Adrenal gland (tissue), 12 donors: ENCODE data around the gene DUSP10. TPM values are rescaled to one million over a fixed set of nuclear protein-coding genes. Genes with fewer than 3 reads are reported as not detected.

ENCODE experiments used
- DNase-seq, 7 donors: peaks; one replicate each; pipeline ENCODE4 v3.0.0-alpha.2; 2019 to 2020
- H3K27ac ChIP-seq, 5 donors: fragments of 200-600 bp; sonication (generic) in 4 of 5; 1 replicate in 3 of 5; 2 replicates in 2 of 5; pipeline versions ENCODE4 v1.5.1 to v1.8.0; 2016 to 2020; ENCODE audit warnings: mild to moderate bottlenecking in 1 of 5
- H3K27me3 ChIP-seq: fragments of 200-600 bp; 2 replicates; pipeline ENCODE4 v1.8.0; 2021
- H3K36me3 ChIP-seq, 2 donors: fragments of 200-600 bp; replicated peaks in 1 of 2; 1 replicate in 1 of 2; 2 replicates in 1 of 2; pipeline versions ENCODE4 v1.5.1 to v1.8.0; 2018 to 2022
- H3K4me1 ChIP-seq, 2 donors: fragments of 200-600 bp; replicated peaks in 1 of 2; 1 replicate in 1 of 2; 2 replicates in 1 of 2; pipeline versions ENCODE4 v1.5.1 to v1.8.0; 2018 to 2021
- H3K4me3 ChIP-seq, 4 donors: fragments of 200-600 bp; sonication (generic) in 3 of 4; one replicate each; pipeline ENCODE4 v1.5.1; 2016 to 2018
- H3K9me3 ChIP-seq, 3 donors: fragments of 200-600 bp; sonication (generic) in 1 of 3; replicated peaks in 1 of 3; 1 replicate in 2 of 3; 2 replicates in 1 of 3; pipeline versions ENCODE4 v1.5.1 to v1.8.0; 2016 to 2021
- POLR2A ChIP-seq, 2 donors: fragments of 450-650 bp; IDR thresholded peaks; one replicate each; pipeline ENCODE4 v1.6.1; 2017; ENCODE audit warnings: antibody characterized with exemption in 2 of 2, mild to moderate bottlenecking in 2 of 2, moderate library complexity in 1 of 2
- WGBS, 4 donors: extraction: QIAGEN DNeasy Blood & Tissue Kit in 2 of 4; methylation state at CpG; one replicate each; pipeline versions ENCODE4 v1.1.5 to v1.1.7; 2013 to 2017; 5-methylcytosine and 5-hydroxymethylcytosine counted together
- intact Hi-C, 2 donors: fragments of 100-400 bp; cut with DNase I; formaldehyde crosslinking; loops; one replicate each; pipeline versions ENCODE4 v1.14.1 to v1.15.0; 2022 to 2023
- polyA plus RNA-seq, 3 donors: library from polyadenylated mRNA; stranded (reverse); fragments of 200-250 nt in 2 of 3; fragments of 350-450 nt in 1 of 3; fragmentation: Illumina TruSeq in 1 of 3; extraction: RNeasy Lipid Tissue Mini Kit (QIAGEN cat#74804) in 1 of 3; gene quantifications; one replicate each; pipeline ENCODE4 v1.2.3, GENCODE V29; 2013 to 2014
- total RNA-seq, 9 donors: library from RNA; depleted of rRNA in 4 of 9; stranded (reverse); fragments of >200 nt in 4 of 9; fragments of 120-200 nt in 1 of 9; fragmentation: NEBNext Ultra II Directional in 1 of 9; extraction: Animal tissue kit (Norgen Biotek cat#: 25700) in 1 of 9; gene quantifications; one replicate each; pipeline versions ENCODE4 v1.1.0 to v1.2.4, GENCODE V29; 2013 to 2023
- TF ChIP-seq, protein P1 (sequence below), 6 experiments: fragments of 450-650 bp in 4 of 6; fragments of 200-600 bp in 2 of 6; sonication (generic) in 1 of 6; IDR thresholded peaks; 1 replicate in 5 of 6; 2 replicates in 1 of 6; pipeline versions ENCODE4 v1.5.1 to v1.8.0; 2016 to 2021; ENCODE audit warnings: antibody characterized with exemption in 6 of 6, mild to moderate bottlenecking in 2 of 6, moderate library complexity in 1 of 6
- donor health status: healthy with polysubstance abuse.
- donor health status: Bipolar disorder and iron deficiency.
- donor health status: DM: yes; HTN: yes; CAD: no.
- donor health status: DM: no; HTN: no; CAD: no.
- donor health status: DM: no; HTN: no; CAD: no.
- donor health status: DM: yes; HTN: yes; CAD: no.

The DUSP10 gene
- total and polyA plus RNA-seq, 12 donors, result 2.6 to 22.1 (median 6.5) TPM

DNA sequence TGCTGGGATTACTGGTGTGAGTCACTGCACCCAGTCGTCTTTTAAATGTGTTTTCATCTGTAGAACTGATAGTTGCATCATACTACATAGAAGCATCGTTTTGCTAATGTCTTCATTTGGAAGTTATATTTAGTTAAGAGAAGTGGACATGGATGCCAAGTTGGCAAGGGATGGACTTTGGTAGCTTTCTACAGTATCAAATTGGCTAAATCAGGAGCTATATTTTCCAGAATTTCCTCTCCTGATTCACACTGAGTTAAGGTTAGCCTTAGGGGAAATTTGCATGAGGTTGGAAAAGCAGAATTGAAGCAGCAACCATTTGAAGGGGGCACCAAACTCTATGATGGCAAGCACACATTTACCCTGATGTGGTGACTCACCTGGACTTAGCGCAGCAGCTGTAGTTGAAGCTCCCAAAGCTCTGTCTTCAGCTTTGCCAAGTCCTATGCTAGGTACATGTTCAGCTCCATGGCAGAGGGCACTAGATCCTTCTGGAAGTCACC is 43.9 kb downstream of the DUSP10 start:
- Histone ChIP-seq H3K4me1 (peaks cover 0 to 4% of the 10 kb centered on the region in 2 donors), H3K36me3 (no peaks in the 10 kb centered on the region), H3K27ac (no peak overlapping the region), H3K4me3 (no peak overlapping the region), H3K9me3 (no peaks in the 10 kb centered on the region), H3K27me3 (no peaks in the 10 kb centered on the region)
- no peak for TF ChIP-seq POLR2A (IDR thresholded peaks at IDR 0.05)
- TF ChIP-seq, protein P1, sequence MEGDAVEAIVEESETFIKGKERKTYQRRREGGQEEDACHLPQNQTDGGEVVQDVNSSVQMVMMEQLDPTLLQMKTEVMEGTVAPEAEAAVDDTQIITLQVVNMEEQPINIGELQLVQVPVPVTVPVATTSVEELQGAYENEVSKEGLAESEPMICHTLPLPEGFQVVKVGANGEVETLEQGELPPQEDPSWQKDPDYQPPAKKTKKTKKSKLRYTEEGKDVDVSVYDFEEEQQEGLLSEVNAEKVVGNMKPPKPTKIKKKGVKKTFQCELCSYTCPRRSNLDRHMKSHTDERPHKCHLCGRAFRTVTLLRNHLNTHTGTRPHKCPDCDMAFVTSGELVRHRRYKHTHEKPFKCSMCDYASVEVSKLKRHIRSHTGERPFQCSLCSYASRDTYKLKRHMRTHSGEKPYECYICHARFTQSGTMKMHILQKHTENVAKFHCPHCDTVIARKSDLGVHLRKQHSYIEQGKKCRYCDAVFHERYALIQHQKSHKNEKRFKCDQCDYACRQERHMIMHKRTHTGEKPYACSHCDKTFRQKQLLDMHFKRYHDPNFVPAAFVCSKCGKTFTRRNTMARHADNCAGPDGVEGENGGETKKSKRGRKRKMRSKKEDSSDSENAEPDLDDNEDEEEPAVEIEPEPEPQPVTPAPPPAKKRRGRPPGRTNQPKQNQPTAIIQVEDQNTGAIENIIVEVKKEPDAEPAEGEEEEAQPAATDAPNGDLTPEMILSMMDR (IDR thresholded peaks at IDR 0.05), result no peak
- DNase-seq, result no peak
- intact Hi-C loops, result no loop called here
- whole genome bisulfite sequencing, 4 donors, result 46 to 65% (median 60%) methylated on average over 3 of the region's 3 CpGs

DNA sequence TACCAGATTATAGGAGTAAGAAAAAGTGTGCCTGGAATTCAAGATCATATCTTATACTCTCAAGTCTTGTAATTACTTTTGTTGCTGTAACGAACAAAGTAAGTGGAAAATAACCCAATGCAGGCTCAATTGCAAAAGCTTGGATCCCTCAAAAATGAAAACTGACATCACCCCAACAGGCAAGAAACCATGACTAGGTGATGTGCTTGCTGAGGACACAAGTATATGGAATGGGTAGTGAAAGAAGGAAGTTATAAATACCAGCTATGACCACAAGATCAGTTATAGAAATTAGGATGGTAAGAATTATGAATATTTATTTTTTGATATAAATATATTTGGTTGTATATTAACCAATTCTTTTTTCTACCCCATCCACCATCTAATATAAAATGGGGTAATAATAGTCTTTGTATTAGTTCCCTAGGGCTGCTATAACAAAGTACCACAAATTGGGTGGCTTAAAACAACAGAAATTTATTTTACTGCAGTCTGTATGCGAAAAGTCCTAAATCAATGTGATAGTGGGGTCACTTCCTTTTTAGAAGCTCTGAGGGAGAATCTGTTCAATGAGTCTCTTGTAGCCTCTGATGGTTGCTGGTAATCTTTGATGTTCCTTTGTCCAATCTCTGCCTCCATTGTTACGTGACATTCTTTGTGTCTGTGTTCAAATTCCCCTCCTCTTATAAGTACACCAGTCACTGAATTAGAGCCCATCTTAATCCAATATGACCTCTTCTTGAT is 45.0 kb downstream of the DUSP10 start:
- Histone ChIP-seq H3K27me3 (no peaks in the 10 kb centered on the region), H3K27ac (no peak overlapping the region), H3K4me3 (no peak overlapping the region), H3K9me3 (no peaks in the 10 kb centered on the region), H3K36me3 (no peaks in the 10 kb centered on the region), H3K4me1 (peaks cover 0 to 4% of the 10 kb centered on the region in 2 donors)
- 83 to 95% (median 87%) methylated on average over 3 of the region's 3 CpGs for WGBS, 4 donors
- no peak for DNase-seq
- TF ChIP-seq POLR2A (IDR thresholded peaks at IDR 0.05), result no peak
- TF ChIP-seq, protein P1 (IDR thresholded peaks at IDR 0.05), result no peak
- intact Hi-C loops, result no loop called here

DNA sequence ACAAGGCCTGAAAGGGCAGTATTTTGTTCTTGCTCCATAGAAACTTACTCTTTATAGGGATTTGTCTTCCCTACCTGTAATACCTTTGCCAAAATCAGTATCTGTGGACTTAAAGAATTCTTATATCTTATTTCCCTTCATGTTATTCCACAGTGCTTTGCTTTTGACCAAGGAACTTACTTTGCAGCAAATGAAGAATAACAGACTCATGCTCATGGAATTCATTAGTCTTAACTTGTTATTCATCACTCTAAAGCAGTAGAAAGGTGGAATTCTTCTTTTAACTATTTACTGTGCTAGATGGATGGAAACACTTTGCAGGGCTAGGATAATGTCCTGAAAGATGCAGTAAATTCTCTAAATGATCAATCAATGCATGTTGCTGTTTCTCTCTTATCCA is 45.9 kb downstream of the DUSP10 start:
- intact Hi-C loops, result no loop called here
- Histone ChIP-seq H3K27ac (no peak overlapping the region), H3K9me3 (no peaks in the 10 kb centered on the region), H3K4me3 (no peak overlapping the region), H3K36me3 (no peaks in the 10 kb centered on the region), H3K27me3 (no peaks in the 10 kb centered on the region), H3K4me1 (peaks cover 0 to 4% of the 10 kb centered on the region in 2 donors)
- TF ChIP-seq, protein P1 (IDR thresholded peaks at IDR 0.05), result no peak
- TF ChIP-seq POLR2A (IDR thresholded peaks at IDR 0.05), result no peak
- no peak for DNase-seq

DNA sequence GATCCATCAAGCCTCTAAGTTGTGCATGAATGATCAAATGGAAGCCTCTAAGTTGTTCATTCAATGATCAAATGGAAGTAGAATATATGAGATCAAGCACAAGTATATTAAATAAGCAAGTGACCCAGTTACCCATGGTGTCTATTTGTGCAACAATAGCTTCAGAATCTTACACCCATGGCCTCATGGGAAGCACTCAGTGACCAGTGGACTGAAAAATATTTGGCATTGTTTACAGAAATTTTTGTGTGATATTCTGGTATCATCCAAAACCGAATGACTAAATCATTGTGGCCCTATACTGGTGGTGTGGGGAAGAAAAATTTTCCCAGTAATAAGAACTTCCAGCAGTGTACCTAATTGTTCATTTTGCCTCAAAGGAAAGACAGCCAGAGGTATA is 46.6 kb downstream of the DUSP10 start:
- no peaks in the 10 kb centered on the region for H3K27me3 ChIP-seq
- H3K36me3 ChIP-seq, result no peaks in the 10 kb centered on the region
- H3K4me1 ChIP-seq, result peaks cover 0 to 4% of the 10 kb centered on the region in 2 donors
- H3K9me3 ChIP-seq, result no peaks in the 10 kb centered on the region
- H3K4me3 ChIP-seq, result no peak overlapping the region
- intact Hi-C loops, result no loop called here
- H3K27ac ChIP-seq, result no peak overlapping the region
- no peak for DNase-seq
- WGBS, 4 donors, result 60 to 90% (median 80%) methylated on average over 1 of the region's 1 CpG
- TF ChIP-seq, protein P1 (IDR thresholded peaks at IDR 0.05), result no peak
- TF ChIP-seq POLR2A (IDR thresholded peaks at IDR 0.05), result no peak
